HL-60 (cell line): Measurements from ENCODE around the gene ERP27.

ENCODE experiments used
- CTCF ChIP-seq: IDR thresholded peaks from one replicate; pipeline ENCODE4 v1.5.1; 2011; ENCODE audit warnings: low read length, control low read depth, inconsistent platforms; ENCODE audit not compliant: insufficient read depth
- POLR2AphosphoS5 ChIP-seq: IDR thresholded peaks from 2 replicates; pipeline ENCODE4 v1.6.1; 2012; ENCODE audit warnings: low read depth
- REST ChIP-seq: IDR thresholded peaks from 2 replicates; pipeline ENCODE4 v1.6.1; 2012; ENCODE audit warnings: low read depth; ENCODE audit not compliant: insufficient replicate concordance
- SPI1 ChIP-seq: IDR thresholded peaks from 2 replicates; pipeline ENCODE4 v1.6.1; 2012; ENCODE audit warnings: low read depth, mild to moderate bottlenecking, borderline replicate concordance

- TF ChIP-seq CTCF (no peak), REST (no peak), POLR2AphosphoS5 (no peak; the same call in 1 of the 2 replicates), SPI1 (no peak)
Measured at GRCh38 chr12:14960548-14961465, 22.5 kb upstream of the ERP27 start.
